Calu3 (cell line): Measurements from ENCODE around the gene NCBP2. TPM values are rescaled to one million over a fixed set of nuclear protein-coding genes. Genes with fewer than 3 reads are reported as not detected.

Source experiments
- BruUV-seq: library from RNA; stranded (reverse); fragments of 400-500 nt; replicated peaks from 2 replicates; lab custom pipeline; 2021; lab: Mats Ljungman, UMichigan
- CTCF ChIA-PET: fragments of 300-600 bp; sonication (Branson Sonifier 250); formaldehyde crosslinking; loops from one replicate; lab custom pipeline; 2022; ENCODE audit warnings: antibody characterized with exemption; lab: Charles Lee
- DNase-seq: peaks from one replicate; pipeline ENCODE4 v3.0.0; 2022
- H3K27ac Mint-ChIP-seq: one replicate; pipeline ENCODE4 v1.8.0; 2022; ENCODE audit warnings: mixed read lengths; ENCODE audit not compliant: unreplicated experiment
- H3K27me3 Mint-ChIP-seq: one replicate; pipeline ENCODE4 v1.8.0; 2022; ENCODE audit warnings: mixed read lengths; ENCODE audit not compliant: unreplicated experiment
- H3K36me3 Mint-ChIP-seq: one replicate; pipeline ENCODE4 v1.8.0; 2022; ENCODE audit warnings: mild to moderate bottlenecking, moderate library complexity, mixed read lengths; ENCODE audit not compliant: insufficient read depth, unreplicated experiment
- H3K4me1 Mint-ChIP-seq: one replicate; pipeline ENCODE4 v1.8.0; 2022; ENCODE audit warnings: mild to moderate bottlenecking, low read depth, mixed read lengths; ENCODE audit not compliant: unreplicated experiment
- H3K4me3 Mint-ChIP-seq: one replicate; pipeline ENCODE4 v1.8.0; 2022; ENCODE audit warnings: mild to moderate bottlenecking, low read depth, moderate library complexity, mixed read lengths; ENCODE audit not compliant: unreplicated experiment
- H3K9me3 Mint-ChIP-seq: one replicate; pipeline ENCODE4 v1.8.0; 2022; ENCODE audit warnings: low read depth, mixed read lengths; ENCODE audit not compliant: unreplicated experiment
- CTCF ChIP-seq: fragments of 200-600 bp; IDR thresholded peaks from one replicate; pipeline ENCODE4 v1.8.0; 2022; ENCODE audit warnings: antibody characterized with exemption; ENCODE audit not compliant: unreplicated experiment
- intact Hi-C: fragments of 100-400 bp; cut with micrococcal nuclease; formaldehyde crosslinking; loops from one replicate; pipeline ENCODE4 v1.10.0; 2022; ENCODE audit not compliant: unreplicated experiment
- total RNA-seq: library from RNA; stranded (reverse); gene quantifications from 2 replicates; pipeline ENCODE4 v1.2.3, GENCODE V29; 2022

Gene NCBP2
- total RNA-seq, 1 experiment from 2014 or later = 67.1 TPM

- no peak for DNase-seq
- BruUV-seq = no TSS peak
- Mint-ChIP-seq H3K27me3 (peaks cover 47% of the 10 kb centered on the region), H3K4me3 (no peak overlapping the region), H3K36me3 (no peaks in the 10 kb centered on the region), H3K9me3 (peaks cover 9% of the 10 kb centered on the region), H3K4me1 (no peaks in the 10 kb centered on the region), H3K27ac (no peak overlapping the region)
- intact Hi-C loops = no loop called here
- CTCF ChIA-PET = no interaction called here
- no peak for TF ChIP-seq CTCF
These were observed 40.9 kb upstream of the NCBP2 start for GRCh38 chr3:196983186-196983585.

DNA sequence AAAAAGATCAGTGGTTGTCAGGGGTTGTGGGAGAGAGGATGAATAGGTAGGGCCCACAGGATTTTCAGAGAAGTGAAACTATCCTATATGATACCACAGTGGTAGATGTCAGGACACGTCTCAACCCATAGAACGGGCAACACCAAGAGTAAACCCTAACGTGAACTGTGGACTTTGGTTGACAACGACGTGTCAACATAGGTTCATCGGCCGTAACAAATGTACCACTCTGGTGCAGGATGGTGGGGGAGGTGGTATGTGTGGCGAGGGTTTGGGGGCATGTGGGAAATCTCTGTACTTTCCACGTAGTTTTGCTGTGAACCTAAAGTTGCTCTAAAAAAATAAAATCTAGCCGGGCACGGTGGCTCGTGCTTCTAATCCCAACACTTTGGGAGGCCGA is 39.3 kb upstream of the NCBP2 start:
- DNase-seq = no peak
- Mint-ChIP-seq H3K27me3 (peaks cover 33% of the 10 kb centered on the region), H3K4me3 (no peak overlapping the region), H3K27ac (no peak overlapping the region), H3K36me3 (no peaks in the 10 kb centered on the region), H3K9me3 (peaks cover 9% of the 10 kb centered on the region), H3K4me1 (no peaks in the 10 kb centered on the region)
- intact Hi-C loops = no loop called here
- CTCF ChIA-PET = no interaction called here
- no peak for TF ChIP-seq CTCF
- no TSS peak for BruUV-seq

DNA sequence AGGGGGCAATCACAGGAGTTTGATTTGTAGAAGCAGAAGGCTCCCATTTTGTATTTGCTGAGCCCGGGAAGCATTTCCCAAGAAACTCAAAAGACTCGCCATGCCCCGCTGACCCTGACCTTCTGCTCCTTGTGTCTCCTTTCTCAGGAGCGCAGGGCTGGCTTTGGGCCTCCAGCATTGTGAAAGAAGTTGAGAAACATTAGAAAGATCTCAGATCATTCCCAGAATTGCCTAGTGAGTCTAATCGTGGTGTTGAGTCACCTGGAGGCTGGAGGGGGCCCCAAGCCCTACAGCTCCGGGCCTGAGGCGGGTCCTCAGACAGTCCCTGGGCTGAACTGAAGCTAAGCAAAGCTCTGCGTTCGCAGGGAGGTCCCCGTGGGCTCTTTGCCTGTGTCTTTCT is 37.2 kb upstream of the NCBP2 start:
- no peaks in the 10 kb centered on the region for H3K4me1 Mint-ChIP-seq
- DNase-seq = no peak
- peaks cover 9% of the 10 kb centered on the region for H3K9me3 Mint-ChIP-seq
- no peaks in the 10 kb centered on the region for H3K36me3 Mint-ChIP-seq
- BruUV-seq = no TSS peak
- peaks cover 22% of the 10 kb centered on the region for H3K27me3 Mint-ChIP-seq
- intact Hi-C loops = loop anchor here (10.0 kb wide), 1 partner anchor 205 kb away; no protein-coding TSS in a partner anchor
- CTCF ChIA-PET = no interaction called here
- no peak overlapping the region for H3K4me3 Mint-ChIP-seq
- no peak for TF ChIP-seq CTCF
- H3K27ac Mint-ChIP-seq = no peak overlapping the region

GRCh38 chr3:196976941-196977340 is 34.6 kb upstream of the NCBP2 start:
- no peaks in the 10 kb centered on the region for H3K4me1 Mint-ChIP-seq
- no peak overlapping the region for H3K27ac Mint-ChIP-seq
- no TSS peak for BruUV-seq
- intact Hi-C loops = loop anchor here (10.0 kb wide), 1 partner anchor 208 kb away; no protein-coding TSS in a partner anchor
- CTCF ChIA-PET = no interaction called here
- H3K9me3 Mint-ChIP-seq = peaks cover 3% of the 10 kb centered on the region
- no peak overlapping the region for H3K4me3 Mint-ChIP-seq
- TF ChIP-seq CTCF = no peak
- H3K36me3 Mint-ChIP-seq = no peaks in the 10 kb centered on the region
- peaks cover 9% of the 10 kb centered on the region for H3K27me3 Mint-ChIP-seq
- no peak for DNase-seq
